Activated CD8-positive, alpha-beta memory T cell treated with anti-CD3 and anti-CD28 coated beads for 36 hours (primary cell): ENCODE results near the gene MYL3. TPM values are rescaled to one million over a fixed set of nuclear protein-coding genes. Genes with fewer than 3 reads are reported as not detected.

ENCODE experiments used
- CTCF ChIA-PET: fragments of 350-600 bp; sonication (Branson Sonifier 250); formaldehyde crosslinking; loops from one replicate; lab custom pipeline; 2021; ENCODE audit warnings: antibody characterized with exemption; lab: Charles Lee
- POLR2A ChIA-PET: fragments of 350-600 bp; sonication (Branson Sonifier 250); formaldehyde crosslinking; loops from one replicate; lab custom pipeline; 2021; ENCODE audit warnings: antibody characterized with exemption; lab: Charles Lee
- total RNA-seq, 2 experiments: library from RNA; stranded (reverse); gene quantifications; one replicate each; pipeline ENCODE4 v1.2.3, GENCODE V29; 2021

Gene MYL3
- total RNA-seq, 2 experiments from 2014 or later, result not detected

DNA sequence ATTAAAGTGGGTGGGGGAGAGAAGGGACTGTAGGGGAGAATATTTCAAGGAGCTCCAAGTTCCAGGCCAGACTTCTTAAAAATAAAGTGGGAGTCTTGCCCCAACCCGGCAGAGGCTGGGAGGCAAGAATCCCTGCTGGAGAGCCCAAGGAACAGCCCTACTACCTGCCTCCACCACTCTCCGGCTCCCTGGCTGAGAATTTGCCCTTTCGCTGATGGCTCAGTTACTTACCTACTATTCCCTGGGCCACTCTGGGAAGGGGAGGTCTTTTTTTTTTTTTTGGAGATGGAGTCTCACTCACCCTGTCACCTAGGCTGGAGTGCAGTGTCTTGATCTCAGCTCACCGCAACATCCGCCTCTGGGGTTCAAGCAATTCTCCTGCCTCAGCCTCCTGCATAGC is 15.5 kb downstream of the MYL3 start:
- ChIA-PET CTCF (interaction anchor here (0.7 to 1.7 kb wide), 3 partner anchors 47 to 513 kb away, joined by 3 to 8 read pairs (median 8); no protein-coding TSS in a partner anchor), POLR2A (no interaction called here)

GRCh38 chr3:46846624-46847542 is 16.4 kb downstream of the MYL3 start:
- ChIA-PET CTCF (interaction anchor here (1.3 to 1.7 kb wide), 2 partner anchors 48 to 63 kb away, joined by 8 read pairs; no protein-coding TSS in a partner anchor), POLR2A (no interaction called here)

DNA sequence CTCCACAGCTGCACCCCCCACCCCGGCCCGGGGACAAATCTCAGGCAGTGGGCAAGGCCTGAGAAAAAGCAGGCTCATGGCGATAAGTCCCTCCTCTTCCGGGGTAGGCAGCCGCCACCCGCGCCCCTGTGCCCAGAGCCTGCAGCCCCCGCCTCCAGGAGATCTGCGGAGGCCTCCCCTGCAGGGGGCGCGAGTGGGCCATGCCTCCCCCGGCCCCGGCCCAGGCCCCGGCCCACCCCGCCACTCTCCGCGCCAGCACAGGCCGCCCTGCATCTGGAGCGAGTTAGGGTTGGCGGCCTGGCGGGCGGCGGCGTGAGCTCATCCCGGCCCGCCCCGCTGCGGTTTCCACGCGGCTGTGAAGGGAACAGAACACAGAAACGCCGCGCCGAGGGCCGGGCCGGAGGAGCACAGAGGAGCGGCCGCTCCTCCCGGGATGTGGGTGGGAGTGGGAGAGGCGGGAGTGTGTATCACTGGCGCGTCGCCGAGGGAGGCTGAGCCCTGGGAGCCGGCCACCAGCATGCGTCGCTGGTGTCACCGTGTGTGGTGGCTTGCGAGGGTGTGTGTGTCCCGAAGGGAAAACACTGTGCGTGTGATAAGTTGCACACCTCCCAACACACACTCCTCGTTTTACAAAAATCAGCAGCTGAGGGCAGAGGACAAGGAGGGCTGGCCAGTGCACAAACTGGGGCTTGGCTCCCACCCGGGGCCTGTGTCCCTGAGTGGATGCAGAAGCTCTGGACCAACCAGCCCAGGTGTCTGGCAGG is 17.2 kb downstream of the MYL3 start:
- ChIA-PET CTCF (interaction anchor here (0.9 to 1.3 kb wide), 6 partner anchors 10 to 63 kb away, joined by 3 to 6 read pairs (median 4); no protein-coding TSS in a partner anchor), POLR2A (no interaction called here)

DNA sequence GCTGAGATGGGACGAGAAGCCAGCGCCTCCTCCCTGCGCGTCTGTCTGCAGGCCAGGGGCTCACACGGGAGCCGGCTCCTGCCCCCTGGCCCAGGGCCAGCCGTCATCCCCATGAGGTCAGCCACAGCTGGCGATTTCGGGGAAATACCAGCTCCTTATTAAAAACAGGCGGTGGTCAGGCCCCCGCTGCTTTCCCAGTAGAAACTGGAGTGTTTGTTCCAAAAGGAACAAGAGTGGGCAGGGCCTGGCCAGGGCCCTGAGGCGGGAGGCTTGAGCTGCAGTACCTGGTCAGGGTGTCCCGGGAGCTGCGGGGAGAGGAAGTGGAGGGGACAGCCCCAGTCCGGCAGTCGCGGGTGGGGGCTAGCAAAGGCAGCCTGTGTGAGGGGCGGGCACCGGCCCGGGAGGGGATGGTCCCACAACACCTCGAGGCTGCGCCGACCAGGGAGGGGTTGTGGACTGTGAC is 17.8 kb downstream of the MYL3 start:
- CTCF ChIA-PET, result interaction anchor here (0.9 to 1.3 kb wide), 7 partner anchors 9 to 64 kb away, joined by 3 to 6 read pairs (median 3); no protein-coding TSS in a partner anchor
- POLR2A ChIA-PET, result no interaction called here

DNA sequence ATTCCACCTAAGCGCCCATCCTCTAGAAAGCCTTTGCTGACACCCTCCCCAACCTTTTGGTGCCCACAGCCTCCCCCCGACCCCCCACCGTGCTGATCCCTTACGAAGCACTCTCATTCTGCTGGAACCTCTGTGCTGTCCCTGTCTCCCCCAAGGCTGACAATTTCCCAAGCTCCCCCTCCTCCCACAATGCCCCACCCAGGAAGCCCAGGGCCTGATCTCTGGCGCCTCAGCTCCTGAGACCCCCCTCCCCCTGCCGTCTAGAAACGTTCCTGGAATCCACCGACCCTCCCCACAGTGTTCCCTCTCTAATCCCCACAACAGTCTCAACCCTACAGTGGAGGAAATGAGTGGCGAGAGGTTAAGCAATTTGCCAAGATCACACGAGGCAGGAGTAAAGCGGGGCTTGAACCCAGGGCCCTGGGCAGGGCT is 18.3 kb downstream of the MYL3 start:
- ChIA-PET CTCF (interaction anchor here (1.0 to 1.3 kb wide), 5 partner anchors 9 to 65 kb away, joined by 3 to 6 read pairs (median 3); no protein-coding TSS in a partner anchor), POLR2A (no interaction called here)

- ChIA-PET POLR2A (no interaction called here), CTCF (interaction anchor here (1.0 kb wide), 1 partner anchor 31 kb away, joined by 3 read pairs; no protein-coding TSS in a partner anchor)
Observed at GRCh38 chr3:46844397-46844796, 18.8 kb downstream of the MYL3 start.

DNA sequence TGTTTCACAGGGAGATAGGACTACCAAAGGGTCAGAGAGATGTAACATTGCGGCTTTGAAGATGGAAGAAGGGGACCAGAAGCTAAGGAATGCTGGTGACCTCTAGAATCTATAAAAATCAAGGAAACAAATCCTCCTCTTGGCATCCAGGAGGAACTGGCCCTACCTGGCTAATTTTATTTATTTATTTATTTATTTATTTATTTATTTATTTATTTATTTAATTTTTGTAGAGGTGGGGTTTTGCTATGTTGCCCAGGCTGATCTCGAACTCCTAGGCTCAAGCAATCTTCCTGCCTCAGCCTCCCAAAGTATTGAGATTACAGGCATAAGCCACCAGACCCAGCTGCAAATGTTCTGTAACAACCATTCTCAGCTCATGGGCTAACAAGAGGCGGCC is 19.7 kb downstream of the MYL3 start:
- CTCF ChIA-PET, result no interaction called here

GRCh38 chr3:46840491-46840890 is 22.8 kb downstream of the MYL3 start:
- POLR2A ChIA-PET, result no interaction called here
- CTCF ChIA-PET, result no interaction called here

More for the DNA sequence above, 19.7 kb downstream of the MYL3 start:
- POLR2A ChIA-PET, result no interaction called here

- ChIA-PET POLR2A (no interaction called here), CTCF (no interaction called here)
Observed at GRCh38 chr3:46838301-46838700, 24.9 kb downstream of the MYL3 start.

DNA sequence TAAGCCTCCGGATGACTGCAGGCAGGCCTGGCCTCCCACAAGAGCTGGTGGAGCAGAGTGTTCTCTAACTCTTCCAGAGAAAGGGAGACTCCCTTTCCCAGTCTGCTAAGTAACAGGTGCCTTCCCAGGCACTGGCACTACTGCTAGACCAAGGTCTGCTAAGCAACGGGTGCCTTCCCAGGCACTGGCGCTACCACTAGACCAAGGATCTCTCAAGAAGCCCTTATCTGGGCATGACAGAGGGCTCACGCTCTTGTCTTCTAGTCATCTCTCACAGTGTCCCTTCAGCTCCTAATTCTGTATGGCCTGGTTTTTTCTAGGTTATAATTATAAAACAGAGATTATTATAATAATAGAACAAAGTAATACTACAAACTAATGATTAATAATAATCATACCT is 27.8 kb downstream of the MYL3 start:
- ChIA-PET CTCF (interaction anchor here (1.6 kb wide), 1 partner anchor 10 kb away, joined by 5 read pairs; no protein-coding TSS in a partner anchor), POLR2A (no interaction called here)

DNA sequence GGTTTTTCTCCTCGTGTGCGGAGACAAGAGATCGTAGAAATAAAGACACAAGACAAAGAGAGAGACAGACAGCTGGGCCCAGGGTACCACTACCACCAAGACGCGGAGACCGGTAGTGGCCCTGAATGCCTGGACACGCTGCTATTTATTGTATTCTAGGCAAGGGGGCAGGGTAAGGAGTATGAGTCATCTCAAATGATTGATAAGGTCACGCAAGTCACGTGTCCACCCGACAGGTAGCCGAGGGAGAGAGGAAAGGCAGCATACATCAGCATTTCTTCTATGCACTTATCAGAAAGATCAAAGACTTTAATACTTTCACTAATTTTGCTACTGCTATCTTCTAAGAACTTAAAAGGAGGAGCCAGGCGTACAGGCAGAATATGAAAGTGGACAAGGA is 28.2 kb downstream of the MYL3 start:
- CTCF ChIA-PET, result no interaction called here
- POLR2A ChIA-PET, result no interaction called here

- POLR2A ChIA-PET, result no interaction called here
Observed at GRCh38 chr3:46833346-46834300, 29.6 kb downstream of the MYL3 start.

GRCh38 chr3:46831841-46832240 is 31.4 kb downstream of the MYL3 start:
- ChIA-PET CTCF (no interaction called here), POLR2A (no interaction called here)

More at GRCh38 chr3:46833346-46834300, 29.6 kb downstream of the MYL3 start:
- CTCF ChIA-PET, result no interaction called here

DNA sequence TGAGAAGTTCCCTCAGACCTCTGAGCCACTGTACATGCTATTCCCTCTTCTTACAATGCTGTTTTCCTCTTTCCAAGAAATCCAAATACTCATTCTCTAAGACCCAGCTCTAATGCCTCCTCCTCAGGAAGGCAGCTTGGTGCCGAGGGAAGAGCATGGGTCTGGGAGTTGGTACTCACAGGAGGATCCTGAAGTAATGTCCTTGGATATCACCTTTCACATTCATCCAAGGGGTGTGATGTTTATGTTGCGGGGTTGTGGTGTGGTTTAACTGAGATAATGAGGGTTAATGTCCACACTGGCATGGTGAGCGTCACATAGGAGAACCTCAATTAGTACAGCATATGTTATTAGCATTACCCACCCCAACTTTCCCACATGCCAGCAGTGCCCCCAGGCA is 31.9 kb downstream of the MYL3 start:
- ChIA-PET POLR2A (no interaction called here), CTCF (no interaction called here)

- ChIA-PET CTCF (no interaction called here), POLR2A (no interaction called here)
Observed at GRCh38 chr3:46830801-46831200, 32.4 kb downstream of the MYL3 start.

DNA sequence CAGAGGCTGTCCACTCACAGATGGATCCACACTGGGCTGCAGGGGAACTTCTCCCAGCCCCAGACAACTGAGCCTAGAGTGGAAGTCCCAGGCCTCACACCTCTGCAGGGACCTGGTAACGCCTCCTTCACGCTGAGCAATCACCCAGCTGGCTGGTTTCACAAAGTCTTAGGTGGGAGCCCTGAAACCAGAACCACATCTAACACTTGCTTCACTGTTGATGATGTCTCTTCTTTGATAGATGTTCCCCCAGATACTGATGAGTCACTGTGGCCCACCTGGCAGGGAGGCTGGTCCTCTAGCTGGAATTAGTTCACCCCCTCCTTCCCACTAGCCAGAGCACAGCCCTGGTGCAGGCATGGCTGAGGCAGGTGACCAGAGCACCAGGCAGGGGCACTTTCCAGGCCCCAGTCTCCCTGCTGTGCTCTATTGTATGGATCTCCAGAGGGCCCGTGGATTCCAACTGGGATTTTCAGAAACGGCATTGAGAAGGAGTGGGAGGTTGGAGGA is 33.5 kb downstream of the MYL3 start:
- CTCF ChIA-PET, result no interaction called here
- POLR2A ChIA-PET, result no interaction called here

- ChIA-PET POLR2A (no interaction called here), CTCF (no interaction called here)
Observed at GRCh38 chr3:46825450-46825849, 37.8 kb downstream of the MYL3 start.

DNA sequence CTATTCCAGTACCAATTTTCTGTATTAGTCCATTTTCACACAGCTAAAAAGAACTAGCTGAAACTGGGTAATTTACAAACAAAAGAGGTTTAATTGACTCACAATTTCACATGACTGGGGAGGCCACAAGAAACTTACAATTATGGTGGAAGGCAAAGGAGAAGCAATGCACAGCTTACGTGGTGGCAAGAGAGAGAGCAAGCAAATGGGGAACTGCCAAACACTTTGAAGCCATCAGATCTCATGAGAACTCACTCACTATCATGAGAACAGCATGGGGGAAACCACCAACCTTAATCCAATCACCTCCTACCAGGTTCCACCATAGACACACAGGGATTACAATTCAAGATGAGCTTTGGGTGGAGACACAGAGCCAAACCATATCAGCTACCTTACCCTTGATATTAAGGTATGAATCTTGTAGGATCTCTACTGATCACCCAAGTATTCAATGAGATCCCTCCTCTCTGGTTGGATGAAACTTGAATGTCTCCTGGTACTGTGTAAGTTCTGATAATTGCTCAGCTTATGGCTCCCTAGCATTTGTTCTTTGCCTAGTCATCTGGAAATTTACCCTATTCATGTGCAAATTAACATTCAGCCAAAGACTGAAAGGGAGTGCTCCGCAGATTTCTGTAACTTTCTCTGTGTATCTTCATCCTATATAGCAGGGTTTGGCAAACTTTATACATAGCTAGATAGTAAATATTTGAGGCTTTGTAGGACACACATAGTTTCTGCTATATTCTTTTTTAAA is 38.9 kb downstream of the MYL3 start:
- POLR2A ChIA-PET, result no interaction called here
- CTCF ChIA-PET, result interaction anchor here (0.5 kb wide), 1 partner anchor 89 kb away, joined by 3 read pairs; no protein-coding TSS in a partner anchor
